Lower leg skin (tissue), 4 donors: ENCODE data around the gene CACNA1F. TPM values are rescaled to one million over a fixed set of nuclear protein-coding genes. Genes with fewer than 3 reads are reported as not detected.

Experiments used
- DNase-seq, 2 donors: peaks; one replicate each; pipeline ENCODE4 v3.0.0-alpha.2; 2019; ENCODE audit warnings: low spot score in 2 of 2
- H3K4me3 ChIP-seq: fragments of 200-600 bp; sonication (generic); 2 replicates; pipeline ENCODE4 v1.5.1; 2017; ENCODE audit warnings: mild to moderate bottlenecking, low read depth; ENCODE audit not compliant: poor library complexity, severe bottlenecking
- POLR2A ChIP-seq, 2 donors: fragments of 450-650 bp; IDR thresholded peaks; one replicate each; pipeline ENCODE4 v1.6.1; 2016 to 2017; ENCODE audit warnings: antibody characterized with exemption in 2 of 2, mild to moderate bottlenecking in 1 of 2, moderate library complexity in 1 of 2
- WGBS, 2 donors: methylation state at CpG; one replicate each; pipeline ENCODE4 v1.1.5; 2018; 5-methylcytosine and 5-hydroxymethylcytosine counted together
- intact Hi-C: fragments of 100-400 bp; cut with DNase I; formaldehyde crosslinking; loops from one replicate; pipeline ENCODE4 v1.15.0; 2023; ENCODE audit warnings: low total_unique reads
- total RNA-seq, 4 donors: library from RNA; depleted of rRNA; stranded (reverse); fragments of >200 nt; gene quantifications; one replicate each; pipeline ENCODE4 v1.1.0, GENCODE V29; 2016
- TF ChIP-seq, protein P1 (sequence below), 3 donors: fragments of 450-650 bp; IDR thresholded peaks; one replicate each; pipeline ENCODE4 v1.5.1; 2016; ENCODE audit warnings: antibody characterized with exemption in 3 of 3, mild to moderate bottlenecking in 3 of 3, moderate library complexity in 2 of 3

CACNA1F gene
- total RNA-seq, 4 donors from 2014 or later, result 0.06 to 0.76 (median 0.15) TPM; not detected in 1

DNA sequence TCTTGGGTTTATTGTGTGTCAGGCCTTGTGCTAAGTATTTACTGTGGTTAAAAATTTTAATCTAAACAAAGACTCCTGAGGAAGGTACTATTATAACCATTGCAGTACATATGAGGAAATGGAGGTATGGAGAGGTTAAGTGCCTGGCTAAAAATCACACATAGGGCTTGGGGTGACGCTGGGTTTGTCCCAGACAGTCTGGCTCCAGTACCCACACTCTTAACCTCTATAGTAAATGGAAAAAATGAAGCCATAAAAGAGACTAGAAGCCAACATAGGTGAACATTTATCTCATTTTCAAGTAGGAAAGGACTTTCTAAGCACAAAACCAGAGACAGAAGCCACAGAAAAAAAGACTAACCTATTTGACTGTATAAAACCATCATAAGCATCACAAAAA is 29.5 kb upstream of the CACNA1F start:
- 46 to 81% methylated on average over 1 of the region's 1 CpG for WGBS, 2 donors
- intact Hi-C loops, result no loop called here
- TF ChIP-seq POLR2A (IDR thresholded peaks at IDR 0.05), result no peak
- TF ChIP-seq, protein P1, sequence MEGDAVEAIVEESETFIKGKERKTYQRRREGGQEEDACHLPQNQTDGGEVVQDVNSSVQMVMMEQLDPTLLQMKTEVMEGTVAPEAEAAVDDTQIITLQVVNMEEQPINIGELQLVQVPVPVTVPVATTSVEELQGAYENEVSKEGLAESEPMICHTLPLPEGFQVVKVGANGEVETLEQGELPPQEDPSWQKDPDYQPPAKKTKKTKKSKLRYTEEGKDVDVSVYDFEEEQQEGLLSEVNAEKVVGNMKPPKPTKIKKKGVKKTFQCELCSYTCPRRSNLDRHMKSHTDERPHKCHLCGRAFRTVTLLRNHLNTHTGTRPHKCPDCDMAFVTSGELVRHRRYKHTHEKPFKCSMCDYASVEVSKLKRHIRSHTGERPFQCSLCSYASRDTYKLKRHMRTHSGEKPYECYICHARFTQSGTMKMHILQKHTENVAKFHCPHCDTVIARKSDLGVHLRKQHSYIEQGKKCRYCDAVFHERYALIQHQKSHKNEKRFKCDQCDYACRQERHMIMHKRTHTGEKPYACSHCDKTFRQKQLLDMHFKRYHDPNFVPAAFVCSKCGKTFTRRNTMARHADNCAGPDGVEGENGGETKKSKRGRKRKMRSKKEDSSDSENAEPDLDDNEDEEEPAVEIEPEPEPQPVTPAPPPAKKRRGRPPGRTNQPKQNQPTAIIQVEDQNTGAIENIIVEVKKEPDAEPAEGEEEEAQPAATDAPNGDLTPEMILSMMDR (IDR thresholded peaks at IDR 0.05), result no peak
- H3K4me3 ChIP-seq, result no peak overlapping the region
- no peak for DNase-seq

DNA sequence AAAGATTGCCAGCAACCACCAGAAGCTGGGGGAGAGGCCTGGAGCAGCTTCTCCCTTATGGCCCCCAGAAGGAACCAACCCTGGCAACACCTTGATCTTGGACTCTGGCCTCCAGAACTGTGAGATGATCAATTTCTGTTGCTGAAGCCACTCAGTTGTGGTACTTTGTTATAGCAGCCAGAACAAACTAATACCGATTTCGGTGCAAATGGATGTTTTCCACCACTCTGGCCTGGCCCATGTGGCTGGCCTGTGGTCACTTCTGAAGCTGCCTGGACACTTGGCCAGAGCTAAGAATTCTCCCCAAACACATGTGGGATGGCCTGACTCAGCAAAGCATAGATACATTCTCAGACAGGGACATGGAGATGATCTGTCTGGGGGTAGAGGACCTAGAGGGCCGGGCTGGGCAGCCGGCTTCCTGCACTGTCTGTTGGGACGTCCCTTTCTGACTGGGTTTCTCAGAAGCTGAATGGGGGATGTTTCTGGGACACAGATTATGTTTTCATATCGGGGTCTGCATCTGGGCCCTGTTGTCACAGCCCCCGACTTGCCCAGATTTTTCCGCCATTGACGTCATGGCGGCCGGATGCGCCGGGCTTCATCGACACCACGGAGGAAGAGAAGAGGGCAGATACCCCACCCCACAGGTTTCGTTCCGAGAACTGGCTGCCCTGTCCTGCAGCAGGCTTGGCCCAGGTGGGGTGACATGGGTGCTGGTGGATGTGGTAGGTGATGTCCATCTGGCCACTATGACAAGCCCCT is 27.3 kb upstream of the CACNA1F start:
- intact Hi-C loops, result no loop called here
- no peak overlapping the region for H3K4me3 ChIP-seq
- 93 to 98% methylated on average over 9 to 17 of the region's 17 CpGs for WGBS, 2 donors
- TF ChIP-seq, protein P1 (IDR thresholded peaks at IDR 0.05), result no peak
- no peak for TF ChIP-seq POLR2A (IDR thresholded peaks at IDR 0.05)
- no peak for DNase-seq

DNA sequence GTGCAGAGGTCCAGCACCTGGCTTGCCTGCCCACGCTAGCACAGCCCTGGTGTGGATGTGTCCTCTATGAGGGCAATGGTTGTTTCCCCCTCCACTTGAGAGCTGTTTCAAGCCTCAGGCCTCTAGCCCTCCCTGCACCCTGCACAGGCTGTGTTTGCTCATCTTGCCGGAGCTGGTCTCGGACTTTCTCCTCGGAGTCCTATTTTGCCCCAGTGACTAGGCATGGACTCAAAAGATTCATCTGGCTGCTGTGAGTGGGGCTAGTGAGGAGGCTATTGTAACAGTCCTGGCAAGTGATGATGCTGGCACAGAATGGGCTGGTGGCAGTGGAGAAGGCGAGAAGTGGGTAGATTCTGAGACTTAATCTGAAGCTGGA is 25.6 kb upstream of the CACNA1F start:
- TF ChIP-seq, protein P1 (IDR thresholded peaks at IDR 0.05), result no peak
- no peak for TF ChIP-seq POLR2A (IDR thresholded peaks at IDR 0.05)
- 92 to 93% methylated on average over 4 to 5 of the region's 5 CpGs for WGBS, 2 donors
- no peak overlapping the region for H3K4me3 ChIP-seq
- intact Hi-C loops, result no loop called here
- DNase-seq, result no peak

DNA sequence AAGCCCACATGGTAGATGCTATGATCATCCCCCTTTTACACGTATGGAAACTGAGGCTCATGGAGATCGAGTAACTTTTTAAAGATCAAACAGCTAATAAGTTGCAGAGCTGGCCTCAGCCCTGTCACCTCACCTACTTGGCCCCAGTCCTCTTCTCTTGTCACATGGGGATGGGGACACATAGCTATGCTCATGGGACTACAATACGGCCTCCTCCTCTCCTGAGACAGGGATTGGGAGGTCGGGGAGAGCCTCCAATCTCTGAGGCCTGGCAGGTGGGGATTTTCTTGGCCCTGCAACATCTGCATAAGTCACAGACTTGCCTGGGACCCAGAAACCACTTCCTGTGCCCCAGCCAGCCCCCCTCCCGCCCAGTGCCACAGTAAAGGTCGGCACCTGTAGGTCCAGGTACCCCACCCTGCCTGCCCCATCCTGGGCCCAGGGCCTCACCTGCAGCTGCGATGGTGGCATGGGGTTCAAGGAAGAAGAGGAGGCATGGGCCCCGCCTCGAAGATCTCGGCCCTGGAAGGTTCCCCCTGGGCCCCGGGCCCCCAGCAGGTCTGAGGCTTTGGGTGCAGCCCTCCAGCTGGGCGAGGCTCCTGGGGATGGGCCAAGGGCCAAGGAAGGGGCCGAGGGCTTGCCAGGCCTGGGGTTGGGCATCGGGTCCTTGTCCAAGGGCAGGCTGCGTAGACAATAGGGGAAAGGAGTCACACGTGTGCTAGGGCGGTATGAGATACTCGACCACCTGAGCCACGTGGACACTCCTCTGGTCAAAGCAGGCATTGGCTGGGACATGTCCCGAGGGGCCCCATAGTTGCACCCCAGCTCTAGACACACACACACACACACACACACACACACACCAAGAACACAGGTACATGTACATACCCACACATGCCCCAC is 25.0 kb upstream of the CACNA1F start:
- intact Hi-C loops, result no loop called here
- 69 to 78% methylated on average over 4 to 20 of the region's 20 CpGs for WGBS, 2 donors
- DNase-seq, result no peak
- TF ChIP-seq, protein P1 (IDR thresholded peaks at IDR 0.05), result no peak
- TF ChIP-seq POLR2A (IDR thresholded peaks at IDR 0.05), result no peak
- H3K4me3 ChIP-seq, result no peak overlapping the region

DNA sequence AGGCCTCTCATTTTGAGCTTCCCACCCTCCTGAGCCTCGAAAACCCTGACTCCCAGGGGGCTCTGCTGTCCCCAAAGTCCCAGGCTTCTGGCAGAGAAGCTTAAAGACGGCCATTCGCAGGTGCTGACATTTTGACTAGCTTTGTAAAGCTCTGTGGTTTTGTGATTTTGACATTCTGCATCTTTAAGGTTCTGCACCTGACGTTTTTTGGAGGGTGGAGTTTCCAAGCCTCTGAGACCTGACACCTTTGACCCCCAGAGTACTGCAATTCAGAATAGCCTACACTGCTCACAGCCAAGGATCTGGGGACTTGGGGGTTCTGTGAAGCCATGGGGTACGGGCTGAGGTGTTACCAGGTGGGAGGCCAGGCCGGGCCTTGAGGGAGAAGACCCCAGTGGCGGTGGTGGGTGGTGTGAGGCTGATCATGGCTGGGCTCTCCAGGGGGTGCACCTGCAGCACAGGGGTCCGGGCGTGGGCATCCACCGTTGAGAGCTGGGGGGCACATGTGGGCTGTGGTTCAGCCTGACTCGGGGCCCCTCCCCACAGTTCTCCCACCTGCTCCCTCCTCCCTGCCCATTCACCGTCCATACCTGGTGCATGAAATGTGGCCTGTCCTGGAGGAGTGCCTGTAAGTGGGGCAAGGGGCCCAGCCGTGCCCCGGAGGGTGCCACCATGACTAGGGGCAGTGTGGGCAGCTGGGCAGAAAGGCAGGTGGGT is 24.1 kb upstream of the CACNA1F start:
- intact Hi-C loops, result no loop called here
- TF ChIP-seq, protein P1 (IDR thresholded peaks at IDR 0.05), result no peak
- no peak for TF ChIP-seq POLR2A (IDR thresholded peaks at IDR 0.05)
- DNase-seq, result no peak
- 73 to 94% methylated on average over 3 to 12 of the region's 14 CpGs for WGBS, 2 donors
- no peak overlapping the region for H3K4me3 ChIP-seq
